Neural cell (in vitro differentiated cells): Measurements from ENCODE around the gene LRRC38.

ENCODE experiments used
- EP300 ChIP-seq: fragments of 450-650 bp; conservative IDR thresholded peaks from 2 replicates; pipeline ENCODE4 v1.6.1; 2014; ENCODE audit warnings: antibody characterized with exemption, mild to moderate bottlenecking, moderate library complexity; ENCODE audit not compliant: poor library complexity, severe bottlenecking
- EZH2 ChIP-seq: fragments of 200-600, 300-800 bp; shearing (Covaris generic), sonication (generic); IDR thresholded peaks from 2 replicates; pipeline ENCODE4 v1.6.1; 2014; ENCODE audit warnings: antibody characterized with exemption, low read length, borderline replicate concordance, mild to moderate bottlenecking; ENCODE audit not compliant: insufficient read depth, poor library complexity, severe bottlenecking
- REST ChIP-seq: IDR thresholded peaks from 2 replicates; pipeline ENCODE4 v1.6.1; 2012; ENCODE audit warnings: borderline replicate concordance
- SMC3 ChIP-seq: fragments of 450-650 bp; conservative IDR thresholded peaks from 2 replicates; pipeline ENCODE4 v1.6.1; 2014; ENCODE audit warnings: antibody characterized with exemption, mild to moderate bottlenecking, moderate library complexity; ENCODE audit not compliant: poor library complexity
- TAF1 ChIP-seq: IDR thresholded peaks from 2 replicates; pipeline ENCODE4 v1.6.1; 2012; ENCODE audit warnings: low read depth
- TF ChIP-seq, protein P1 (sequence below): fragments of 450-650 bp; IDR thresholded peaks from 2 replicates; pipeline ENCODE4 v1.5.1; 2014; ENCODE audit warnings: antibody characterized with exemption, mild to moderate bottlenecking, moderate library complexity; ENCODE audit not compliant: poor library complexity, severe bottlenecking

DNA sequence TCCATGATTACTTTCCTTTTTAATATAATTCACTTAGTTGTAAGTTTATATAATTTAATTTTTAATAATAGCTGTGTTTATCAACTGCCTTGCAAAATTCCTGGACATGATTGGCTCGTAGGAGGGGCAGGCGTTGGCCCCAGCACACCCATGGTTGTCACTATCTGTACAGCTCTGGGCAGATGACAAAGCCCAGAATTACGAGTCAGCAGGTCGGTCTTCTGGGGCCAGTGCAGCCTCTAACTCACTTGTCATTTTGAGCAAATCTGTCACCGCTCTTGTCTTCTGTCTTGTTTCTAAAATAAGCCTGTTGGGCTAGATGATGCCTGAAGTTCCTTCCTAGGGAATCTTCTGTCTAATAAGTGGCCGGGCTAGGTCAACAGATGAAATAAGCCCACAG, 21.4 kb upstream of the LRRC38 start:
- TF ChIP-seq TAF1 (no peak), REST (no peak), EP300 (no peak), EZH2 (no peak), SMC3 (no peak)
- TF ChIP-seq, protein P1, sequence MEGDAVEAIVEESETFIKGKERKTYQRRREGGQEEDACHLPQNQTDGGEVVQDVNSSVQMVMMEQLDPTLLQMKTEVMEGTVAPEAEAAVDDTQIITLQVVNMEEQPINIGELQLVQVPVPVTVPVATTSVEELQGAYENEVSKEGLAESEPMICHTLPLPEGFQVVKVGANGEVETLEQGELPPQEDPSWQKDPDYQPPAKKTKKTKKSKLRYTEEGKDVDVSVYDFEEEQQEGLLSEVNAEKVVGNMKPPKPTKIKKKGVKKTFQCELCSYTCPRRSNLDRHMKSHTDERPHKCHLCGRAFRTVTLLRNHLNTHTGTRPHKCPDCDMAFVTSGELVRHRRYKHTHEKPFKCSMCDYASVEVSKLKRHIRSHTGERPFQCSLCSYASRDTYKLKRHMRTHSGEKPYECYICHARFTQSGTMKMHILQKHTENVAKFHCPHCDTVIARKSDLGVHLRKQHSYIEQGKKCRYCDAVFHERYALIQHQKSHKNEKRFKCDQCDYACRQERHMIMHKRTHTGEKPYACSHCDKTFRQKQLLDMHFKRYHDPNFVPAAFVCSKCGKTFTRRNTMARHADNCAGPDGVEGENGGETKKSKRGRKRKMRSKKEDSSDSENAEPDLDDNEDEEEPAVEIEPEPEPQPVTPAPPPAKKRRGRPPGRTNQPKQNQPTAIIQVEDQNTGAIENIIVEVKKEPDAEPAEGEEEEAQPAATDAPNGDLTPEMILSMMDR, result no peak
